CD4-positive, alpha-beta T cell treated with Interleukin-15 for 1 hour (primary cell): Measurements from ENCODE around the gene CHRM3.

Source experiments
- DNase-seq: peaks from one replicate; pipeline ENCODE4 v3.0.0-alpha.2; 2020

Gene CHRM3

DNA sequence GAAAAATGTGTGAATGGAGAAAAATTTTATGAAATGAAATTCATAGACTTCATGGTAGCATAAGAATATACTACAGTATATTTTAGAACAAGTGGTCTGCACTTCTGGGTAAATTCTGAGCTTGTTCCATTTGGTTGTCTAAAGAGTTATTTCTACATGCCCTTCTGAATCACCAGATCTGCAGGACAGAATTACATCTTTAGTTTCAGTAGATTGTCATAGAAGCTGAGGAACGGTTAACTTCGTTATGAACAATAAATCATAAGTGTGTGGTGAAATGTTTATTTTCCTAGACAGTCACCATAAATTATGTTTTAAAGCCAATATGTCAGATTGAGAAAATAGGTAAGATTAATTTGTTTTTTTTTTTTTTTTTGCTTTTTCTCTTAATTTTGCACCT lies 30.9 kb downstream of the CHRM3 start:
- no peak for DNase-seq

DNA sequence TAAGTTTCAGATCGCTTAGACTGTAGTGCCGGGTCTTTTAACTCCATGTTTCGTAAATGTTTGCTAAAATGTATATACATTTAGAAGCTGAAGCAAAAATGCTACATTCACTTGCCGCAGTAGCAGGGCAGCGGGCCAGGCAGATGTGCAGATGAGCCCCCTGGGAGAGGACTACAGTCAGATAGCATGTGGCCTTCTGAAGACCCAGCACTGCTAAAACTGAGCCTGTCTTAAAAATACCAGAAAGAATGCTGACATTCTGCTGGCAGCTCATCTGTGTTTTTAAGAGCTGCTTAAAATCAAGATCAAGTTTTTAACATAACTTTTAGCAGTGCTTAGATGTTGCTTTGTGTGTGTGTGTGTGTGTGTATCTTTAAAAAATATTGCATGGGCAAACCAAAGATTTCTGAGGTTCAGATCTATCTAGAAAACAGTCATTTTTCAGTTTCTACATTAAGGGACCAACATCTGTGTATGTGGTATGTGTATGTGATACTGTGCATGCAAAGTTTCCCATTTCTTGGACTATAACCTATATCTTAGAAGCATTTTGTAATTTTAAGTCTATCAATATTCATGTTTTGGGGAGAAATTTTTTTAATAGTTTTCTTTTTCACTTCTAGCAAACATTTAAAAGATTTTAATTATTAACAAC lies 31.7 kb downstream of the CHRM3 start:
- no peak for DNase-seq

DNA sequence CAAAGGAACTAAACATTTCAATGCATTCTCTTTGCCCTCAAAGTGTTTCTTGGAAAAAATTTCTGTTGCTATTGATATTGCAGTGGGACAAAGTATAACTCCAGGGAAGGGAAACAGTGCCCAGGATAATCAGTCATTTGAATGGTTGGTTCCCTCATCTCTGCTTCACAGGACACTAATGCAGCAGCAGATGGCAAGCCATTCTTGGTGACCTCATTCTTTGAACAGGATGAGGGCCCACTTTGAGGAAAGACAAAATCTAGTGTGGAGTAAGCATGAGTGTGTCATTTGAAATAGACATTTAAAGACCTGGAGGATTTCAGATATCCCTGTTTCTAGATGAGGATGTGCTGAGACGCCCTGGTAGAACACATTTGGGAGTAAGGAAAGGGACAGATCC lies 32.3 kb downstream of the CHRM3 start:
- no peak for DNase-seq

DNA sequence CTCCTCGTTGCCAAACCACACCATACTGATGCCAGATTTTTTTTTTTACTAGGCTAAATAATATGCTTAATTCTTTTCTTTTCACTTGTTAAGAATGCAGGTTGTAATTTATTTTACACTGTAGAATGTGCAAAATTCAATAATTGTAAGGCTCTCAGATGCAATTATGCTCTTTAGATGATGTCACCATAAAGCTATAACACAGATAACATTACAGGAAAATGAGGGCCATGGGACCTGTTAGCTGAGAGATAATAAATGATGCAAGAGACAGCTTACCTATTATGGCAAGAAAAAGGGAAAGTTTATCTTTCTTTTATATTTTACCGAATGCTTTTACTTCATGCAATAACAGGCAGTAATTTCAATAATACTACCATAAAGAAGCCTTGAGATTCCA lies 35.4 kb downstream of the CHRM3 start:
- DNase-seq: no peak

DNA sequence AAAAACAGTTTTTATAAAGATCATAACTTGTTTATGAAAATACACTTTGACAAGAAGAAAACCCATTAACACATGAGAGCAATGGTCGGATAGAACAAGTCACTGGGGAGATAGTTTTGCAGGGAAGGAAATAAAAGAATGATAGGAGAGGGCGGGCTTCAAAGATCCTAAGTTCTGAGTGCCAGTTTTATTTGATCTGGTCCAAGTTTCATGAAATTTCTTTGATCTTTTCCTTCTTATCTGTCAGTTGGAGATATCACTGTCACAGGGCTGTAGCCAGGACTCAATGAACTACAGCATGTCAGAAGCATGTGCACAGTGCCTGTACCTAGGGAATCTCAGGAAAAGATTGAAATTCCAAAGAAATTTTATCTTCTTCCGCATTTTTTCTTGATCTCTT lies 36.5 kb downstream of the CHRM3 start:
- DNase-seq: no peak

DNA sequence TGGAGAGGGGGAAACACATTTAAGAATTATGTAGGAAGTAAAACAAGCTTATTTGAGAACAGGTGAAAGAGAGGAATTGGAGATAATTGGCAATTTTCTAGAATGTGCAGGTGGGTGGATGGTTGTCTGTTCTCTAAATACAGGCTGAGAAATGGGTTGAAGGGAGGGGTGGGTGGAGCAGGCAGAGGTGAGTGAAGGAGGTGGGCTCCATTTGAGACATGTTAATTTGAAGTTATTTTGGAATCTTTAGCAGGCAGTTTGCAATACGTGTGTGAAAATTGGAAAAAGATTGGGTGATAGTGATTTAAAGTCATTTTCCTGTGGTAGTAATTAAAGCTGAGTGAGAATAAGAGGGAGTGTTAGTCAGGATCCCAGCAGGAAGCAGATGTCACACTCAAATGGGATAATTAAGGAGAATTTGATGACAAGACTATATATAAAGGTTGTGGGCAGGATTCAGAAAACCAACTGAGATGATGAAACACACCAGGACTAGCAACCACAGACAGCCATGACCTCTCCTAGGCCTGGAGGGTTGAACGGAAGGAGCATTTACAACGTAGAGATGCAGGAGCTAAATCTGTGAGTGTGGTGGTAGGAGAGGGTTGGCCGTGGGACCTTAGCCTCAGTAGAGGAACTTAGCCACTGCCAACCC lies 40.6 kb downstream of the CHRM3 start:
- DNase-seq: no peak

DNA sequence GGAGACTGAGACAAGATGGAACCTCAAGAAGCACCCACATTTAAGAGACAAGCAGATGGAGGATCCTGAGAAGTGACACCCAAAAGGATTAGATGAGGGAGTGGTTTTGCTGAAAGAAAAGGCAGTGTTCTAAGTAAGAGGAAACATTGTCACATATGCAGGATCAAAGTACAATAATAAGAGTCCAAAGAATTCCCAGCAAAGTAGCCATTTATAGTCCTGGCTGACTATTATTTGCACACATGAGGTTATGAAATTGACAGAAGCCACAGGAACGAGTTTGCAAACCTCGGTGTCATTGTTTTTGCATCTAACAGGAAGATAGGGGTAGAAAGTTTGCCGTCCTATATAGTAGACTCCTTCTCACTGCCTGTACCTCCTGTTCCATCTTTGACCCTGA lies 41.3 kb downstream of the CHRM3 start:
- no peak for DNase-seq

DNA sequence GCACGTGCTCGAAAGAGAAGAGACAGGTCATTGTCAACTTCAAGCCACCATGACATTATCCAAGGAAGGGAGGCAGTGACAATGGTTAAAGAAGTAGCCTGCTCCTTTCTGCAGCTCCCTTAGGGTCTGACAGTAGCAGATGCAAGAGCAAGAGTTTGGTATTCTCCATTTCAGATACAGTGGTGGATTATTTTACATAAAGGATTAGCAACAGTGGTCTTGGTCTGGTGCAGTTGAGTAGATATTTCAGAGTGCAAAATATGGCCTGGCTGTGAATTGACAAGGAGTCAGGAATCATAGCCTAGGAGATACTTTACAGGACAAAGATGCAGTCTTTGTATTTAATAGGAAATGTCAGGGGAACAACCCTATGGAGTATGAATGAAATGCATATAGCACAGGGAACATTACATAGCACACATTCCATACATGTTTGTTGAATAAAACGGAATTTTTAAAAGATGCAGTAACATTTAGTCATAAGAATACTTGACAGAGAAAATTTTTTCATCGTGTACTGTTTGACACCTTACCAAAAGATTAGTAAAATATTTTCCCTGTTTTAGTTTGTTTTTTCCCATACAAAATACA lies 41.8 kb downstream of the CHRM3 start:
- DNase-seq: no peak

DNA sequence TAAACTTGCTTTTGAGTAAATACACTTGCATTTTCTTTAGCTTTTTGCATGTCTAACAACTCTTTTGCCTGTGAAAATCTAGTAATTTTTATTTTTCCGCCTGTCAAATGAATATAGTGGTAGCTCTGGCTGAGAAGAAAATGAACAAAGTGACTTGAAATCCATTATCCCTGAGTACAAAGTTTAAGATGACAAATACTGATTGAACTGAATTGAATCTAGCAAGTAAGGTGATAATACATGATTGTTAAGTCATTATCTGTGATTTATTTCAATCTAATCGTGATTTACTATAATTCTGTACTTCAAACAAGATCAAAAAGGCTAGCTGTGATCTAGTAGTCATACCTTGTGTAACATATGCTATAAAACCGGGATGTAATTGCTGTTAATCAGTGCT lies 42.8 kb downstream of the CHRM3 start:
- DNase-seq: no peak

DNA sequence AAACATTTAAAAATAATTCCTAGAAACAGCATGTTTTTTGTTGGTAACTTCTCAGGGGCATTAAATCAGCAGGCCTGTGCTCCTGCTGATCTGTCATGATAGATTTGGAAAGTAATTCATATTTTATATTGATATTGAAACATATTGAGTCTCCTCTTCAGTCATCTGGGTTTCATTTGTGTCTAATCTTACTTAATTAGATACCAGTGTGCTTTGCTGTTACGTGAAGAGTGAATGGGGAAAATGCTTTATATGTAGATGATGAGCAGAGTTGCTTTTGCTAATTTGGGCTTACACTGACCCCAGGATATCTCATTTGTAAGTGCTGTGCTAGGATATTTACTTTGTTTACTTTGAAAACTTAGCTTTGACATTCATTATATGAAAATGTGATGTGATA lies 45.9 kb downstream of the CHRM3 start:
- DNase-seq: no peak

DNA sequence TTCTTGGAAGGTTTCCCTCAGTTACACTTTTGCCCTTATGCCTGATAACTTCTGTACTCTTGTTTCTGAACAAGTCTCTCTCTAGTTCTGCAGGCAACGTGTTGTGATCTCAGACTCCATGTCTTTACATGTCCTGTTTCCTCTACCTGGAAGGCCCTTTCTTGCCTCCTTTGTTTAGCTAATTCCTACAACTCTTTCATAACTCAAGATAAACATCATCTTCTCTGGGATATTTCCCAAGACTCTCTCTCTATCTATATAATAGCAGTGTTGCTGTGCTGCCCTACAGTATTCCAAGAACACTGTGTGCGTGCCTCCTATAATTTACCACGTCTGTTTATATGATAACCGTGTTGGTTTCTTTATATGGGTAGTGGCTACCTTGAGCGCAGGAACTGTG lies 47.8 kb downstream of the CHRM3 start:
- no peak for DNase-seq
